CD8-positive, alpha-beta memory T cell (primary cell): ENCODE data around the gene PCDH9. TPM values are rescaled to one million over a fixed set of nuclear protein-coding genes. Genes with fewer than 3 reads are reported as not detected.

Source experiments
- CTCF ChIA-PET: fragments of 350-600 bp; sonication (Branson Sonifier 250); formaldehyde crosslinking; loops from one replicate; lab custom pipeline; 2021; ENCODE audit warnings: antibody characterized with exemption; lab: Charles Lee
- POLR2A ChIA-PET: fragments of 350-600 bp; sonication (Branson Sonifier 250); formaldehyde crosslinking; loops from one replicate; lab custom pipeline; 2021; ENCODE audit warnings: antibody characterized with exemption; lab: Charles Lee
- DNase-seq, 5 donors: peaks; one replicate each; pipeline versions ENCODE4 v3.0.0 to v3.0.0-alpha.2; 2020 to 2022; ENCODE audit warnings: mixed read lengths in 1 of 5
- H3K27ac ChIP-seq: one replicate; pipeline ENCODE4 v1.7.0; 2013; ENCODE audit warnings: low read depth, mild to moderate bottlenecking, low read length, moderate library complexity
- H3K27me3 ChIP-seq: 2 replicates; pipeline ENCODE4 v1.7.0; 2013; ENCODE audit warnings: low read length, mild to moderate bottlenecking; ENCODE audit not compliant: insufficient read depth, poor library complexity, severe bottlenecking
- H3K36me3 ChIP-seq: 2 replicates; pipeline ENCODE4 v1.7.0; 2013; ENCODE audit warnings: mild to moderate bottlenecking, low read length, moderate library complexity; ENCODE audit not compliant: insufficient read depth
- H3K4me1 ChIP-seq: 2 replicates; pipeline ENCODE4 v1.7.0; 2013; ENCODE audit warnings: mild to moderate bottlenecking, low read length, moderate library complexity; ENCODE audit not compliant: insufficient read depth
- H3K4me3 ChIP-seq: 2 replicates; pipeline ENCODE4 v1.7.0; 2013; ENCODE audit warnings: mild to moderate bottlenecking, low read length
- H3K9me3 ChIP-seq: 2 replicates; pipeline ENCODE4 v1.7.0; 2013; ENCODE audit warnings: mild to moderate bottlenecking, low read length
- H3K27ac Mint-ChIP-seq, 8 donors: one replicate each; pipeline ENCODE4 v1.8.0; 2020 to 2021; ENCODE audit warnings: mixed read lengths in 8 of 8, mild to moderate bottlenecking in 6 of 8, inconsistent platforms in 3 of 8, moderate library complexity in 3 of 8
- H3K27me3 Mint-ChIP-seq, 2 donors: one replicate each; pipeline ENCODE4 v1.8.0; 2020 to 2021; ENCODE audit warnings: mixed read lengths in 2 of 2, mild to moderate bottlenecking in 1 of 2, moderate library complexity in 1 of 2
- H3K36me3 Mint-ChIP-seq, 3 donors: one replicate each; pipeline ENCODE4 v1.8.0; 2020 to 2021; ENCODE audit warnings: mixed read lengths in 3 of 3, inconsistent platforms in 1 of 3, mild to moderate bottlenecking in 1 of 3
- H3K4me1 Mint-ChIP-seq, 3 donors: one replicate each; pipeline ENCODE4 v1.8.0; 2020 to 2021; ENCODE audit warnings: mixed read lengths in 3 of 3, inconsistent platforms in 1 of 3, mild to moderate bottlenecking in 1 of 3
- H3K4me3 Mint-ChIP-seq, 7 donors: one replicate each; pipeline ENCODE4 v1.8.0; 2020 to 2021; ENCODE audit warnings: mixed read lengths in 7 of 7, mild to moderate bottlenecking in 6 of 7, moderate library complexity in 4 of 7, inconsistent platforms in 2 of 7
- H3K9me3 Mint-ChIP-seq, 5 donors: one replicate each; pipeline ENCODE4 v1.8.0; 2020 to 2022; ENCODE audit warnings: mixed read lengths in 5 of 5, mild to moderate bottlenecking in 3 of 5, moderate library complexity in 2 of 5, inconsistent platforms in 1 of 5
- polyA plus RNA-seq: library from polyadenylated mRNA; unstranded; fragments of 300-500 nt; fragmentation: Illumina TruSeq; gene quantifications from one replicate; pipeline ENCODE4 v1.2.3, GENCODE V29; 2021
- total RNA-seq, 2 experiments: library from RNA; stranded (reverse); gene quantifications; one replicate each; pipeline ENCODE4 v1.2.3, GENCODE V29; 2021

PCDH9 gene
- total and polyA plus RNA-seq, 3 experiments from 2014 or later = 0.09 to 0.21 (median 0.16) TPM

- Mint-ChIP-seq H3K27me3 (no peaks in the 10 kb centered on the region), H3K4me3 (no peak overlapping the region), H3K9me3 (peaks cover 2 to 12% (median 8%) of the 10 kb centered on the region in 5 donors), H3K36me3 (no peaks in the 10 kb centered on the region), H3K4me1 (no peaks in the 10 kb centered on the region), H3K27ac (no peak overlapping the region)
- DNase-seq = no peak
- POLR2A ChIA-PET = no interaction called here
- Histone ChIP-seq H3K27ac (no peak overlapping the region), H3K27me3 (no peaks in the 10 kb centered on the region), H3K4me1 (no peaks in the 10 kb centered on the region), H3K4me3 (no peak overlapping the region), H3K36me3 (no peaks in the 10 kb centered on the region), H3K9me3 (no peaks in the 10 kb centered on the region)
- CTCF ChIA-PET = no interaction called here
Measured at GRCh38 chr13:66560189-66560588, 669.9 kb downstream of the PCDH9 start.

GRCh38 chr13:66559093-66559492, 671.0 kb downstream of the PCDH9 start:
- Mint-ChIP-seq H3K36me3 (no peaks in the 10 kb centered on the region), H3K27ac (no peak overlapping the region), H3K4me3 (no peak overlapping the region), H3K27me3 (no peaks in the 10 kb centered on the region), H3K9me3 (peaks cover 2 to 12% (median 8%) of the 10 kb centered on the region in 5 donors), H3K4me1 (no peaks in the 10 kb centered on the region)
- ChIA-PET CTCF (no interaction called here), POLR2A (no interaction called here)
- no peak for DNase-seq
- no peaks in the 10 kb centered on the region for H3K36me3 ChIP-seq
- H3K4me3 ChIP-seq = no peak overlapping the region
- H3K27ac ChIP-seq = no peak overlapping the region
- H3K9me3 ChIP-seq = no peaks in the 10 kb centered on the region
- H3K27me3 ChIP-seq = no peaks in the 10 kb centered on the region
- no peaks in the 10 kb centered on the region for H3K4me1 ChIP-seq

- Histone ChIP-seq H3K4me3 (no peak overlapping the region), H3K27ac (no peak overlapping the region), H3K27me3 (no peaks in the 10 kb centered on the region), H3K9me3 (no peaks in the 10 kb centered on the region), H3K4me1 (no peaks in the 10 kb centered on the region), H3K36me3 (no peaks in the 10 kb centered on the region)
- no peak overlapping the region for H3K4me3 Mint-ChIP-seq
- POLR2A ChIA-PET = no interaction called here
- CTCF ChIA-PET = no interaction called here
- H3K27me3 Mint-ChIP-seq = no peaks in the 10 kb centered on the region
- no peaks in the 10 kb centered on the region for H3K4me1 Mint-ChIP-seq
- H3K36me3 Mint-ChIP-seq = no peaks in the 10 kb centered on the region
- no peak for DNase-seq
- H3K27ac Mint-ChIP-seq = no peak overlapping the region
- peaks cover 2 to 12% (median 7%) of the 10 kb centered on the region in 5 donors for H3K9me3 Mint-ChIP-seq
Measured at GRCh38 chr13:66558506-66558905, 671.6 kb downstream of the PCDH9 start.

GRCh38 chr13:66557357-66557756, 672.8 kb downstream of the PCDH9 start:
- Histone ChIP-seq H3K27ac (no peak overlapping the region), H3K9me3 (no peaks in the 10 kb centered on the region), H3K4me3 (no peak overlapping the region), H3K36me3 (no peaks in the 10 kb centered on the region), H3K27me3 (no peaks in the 10 kb centered on the region), H3K4me1 (no peaks in the 10 kb centered on the region)
- no peak for DNase-seq
- ChIA-PET CTCF (no interaction called here), POLR2A (no interaction called here)
- Mint-ChIP-seq H3K9me3 (peaks cover 0 to 8% (median 2%) of the 10 kb centered on the region in 5 donors), H3K27me3 (no peaks in the 10 kb centered on the region), H3K4me1 (no peaks in the 10 kb centered on the region), H3K27ac (no peak overlapping the region), H3K4me3 (no peak overlapping the region), H3K36me3 (no peaks in the 10 kb centered on the region)

GRCh38 chr13:66556306-66556705, 673.8 kb downstream of the PCDH9 start:
- Histone ChIP-seq H3K36me3 (no peaks in the 10 kb centered on the region), H3K9me3 (no peaks in the 10 kb centered on the region), H3K4me3 (no peak overlapping the region), H3K27me3 (no peaks in the 10 kb centered on the region), H3K27ac (no peak overlapping the region), H3K4me1 (no peaks in the 10 kb centered on the region)
- Mint-ChIP-seq H3K4me1 (no peaks in the 10 kb centered on the region), H3K4me3 (no peak overlapping the region), H3K27ac (no peak overlapping the region), H3K36me3 (no peaks in the 10 kb centered on the region), H3K27me3 (no peaks in the 10 kb centered on the region), H3K9me3 (peaks cover 0 to 10% (median 6%) of the 10 kb centered on the region in 5 donors)
- no peak for DNase-seq
- ChIA-PET CTCF (no interaction called here), POLR2A (no interaction called here)

- H3K27me3 ChIP-seq = no peaks in the 10 kb centered on the region
- H3K4me3 ChIP-seq = no peak overlapping the region
- H3K27ac Mint-ChIP-seq = no peak overlapping the region
- H3K4me3 Mint-ChIP-seq = no peak overlapping the region
- H3K9me3 ChIP-seq = no peaks in the 10 kb centered on the region
- no peaks in the 10 kb centered on the region for H3K27me3 Mint-ChIP-seq
- H3K4me1 ChIP-seq = no peaks in the 10 kb centered on the region
- DNase-seq = no peak
- no peaks in the 10 kb centered on the region for H3K4me1 Mint-ChIP-seq
- peaks cover 0 to 15% (median 6%) of the 10 kb centered on the region in 5 donors for H3K9me3 Mint-ChIP-seq
- ChIA-PET CTCF (no interaction called here), POLR2A (no interaction called here)
- H3K27ac ChIP-seq = no peak overlapping the region
- H3K36me3 Mint-ChIP-seq = no peaks in the 10 kb centered on the region
- H3K36me3 ChIP-seq = no peaks in the 10 kb centered on the region
Measured at GRCh38 chr13:66553391-66553790, 676.7 kb downstream of the PCDH9 start.

GRCh38 chr13:66551128-66551527, 679.0 kb downstream of the PCDH9 start:
- H3K4me3 ChIP-seq = no peak overlapping the region
- no peak overlapping the region for H3K27ac ChIP-seq
- POLR2A ChIA-PET = no interaction called here
- Mint-ChIP-seq H3K9me3 (peaks cover 0 to 15% (median 5%) of the 10 kb centered on the region in 5 donors), H3K4me3 (no peak overlapping the region), H3K36me3 (no peaks in the 10 kb centered on the region), H3K4me1 (no peaks in the 10 kb centered on the region), H3K27ac (no peak overlapping the region), H3K27me3 (no peaks in the 10 kb centered on the region)
- no peak for DNase-seq
- H3K36me3 ChIP-seq = no peaks in the 10 kb centered on the region
- H3K27me3 ChIP-seq = no peaks in the 10 kb centered on the region
- CTCF ChIA-PET = no interaction called here
- H3K9me3 ChIP-seq = no peaks in the 10 kb centered on the region
- H3K4me1 ChIP-seq = no peaks in the 10 kb centered on the region

- Mint-ChIP-seq H3K9me3 (peaks cover 0 to 16% (median 7%) of the 10 kb centered on the region in 5 donors), H3K4me3 (no peak overlapping the region), H3K27me3 (no peaks in the 10 kb centered on the region), H3K27ac (no peak overlapping the region), H3K4me1 (no peaks in the 10 kb centered on the region), H3K36me3 (no peaks in the 10 kb centered on the region)
- CTCF ChIA-PET = no interaction called here
- H3K27me3 ChIP-seq = no peaks in the 10 kb centered on the region
- no peak for DNase-seq
- H3K4me3 ChIP-seq = no peak overlapping the region
- H3K36me3 ChIP-seq = no peaks in the 10 kb centered on the region
- POLR2A ChIA-PET = no interaction called here
- H3K4me1 ChIP-seq = no peaks in the 10 kb centered on the region
- no peaks in the 10 kb centered on the region for H3K9me3 ChIP-seq
- no peak overlapping the region for H3K27ac ChIP-seq
Measured at GRCh38 chr13:66547685-66548084, 682.5 kb downstream of the PCDH9 start.
